Smooth muscle cell (in vitro differentiated cells): ENCODE measurements around the gene SNX7. TPM values are rescaled to one million over a fixed set of nuclear protein-coding genes. Genes with fewer than 3 reads are reported as not detected.

Experiments
- DNase-seq: peaks from one replicate; lab custom pipeline; 2025; ENCODE audit not compliant: unreplicated experiment; lab: John Stamatoyannopoulos, UW
- H2AFZ ChIP-seq: fragments of 200-600 bp; sonication (generic); 2 replicates; pipeline ENCODE4 v1.6.0; 2016; ENCODE audit warnings: antibody characterized with exemption, low read depth, mild to moderate bottlenecking
- H3F3A ChIP-seq: fragments of 200-600 bp; sonication (generic); 2 replicates; pipeline ENCODE4 v1.6.0; 2017; ENCODE audit warnings: antibody characterized with exemption, low read depth
- H3K27ac ChIP-seq: fragments of 200-600 bp; sonication (generic); 2 replicates; pipeline ENCODE4 v1.5.1; 2016; ENCODE audit warnings: low read depth, mild to moderate bottlenecking
- H3K27me3 ChIP-seq: fragments of 200-600 bp; sonication (generic); 2 replicates; pipeline ENCODE4 v1.6.1; 2016; ENCODE audit warnings: low read depth, mild to moderate bottlenecking
- H3K36me3 ChIP-seq: fragments of 200-600 bp; sonication (generic); 2 replicates; pipeline ENCODE4 v1.5.1; 2016; ENCODE audit warnings: low read depth
- H3K4me1 ChIP-seq: fragments of 200-600 bp; sonication (generic); 2 replicates; pipeline ENCODE4 v1.5.1; 2016; ENCODE audit warnings: low read depth
- H3K4me2 ChIP-seq: fragments of 200-600 bp; sonication (generic); 2 replicates; pipeline ENCODE4 v1.6.0; 2016; ENCODE audit warnings: mild to moderate bottlenecking
- H3K4me3 ChIP-seq: fragments of 200-600 bp; sonication (generic); 2 replicates; pipeline ENCODE4 v1.5.1; 2016; ENCODE audit warnings: mild to moderate bottlenecking
- H3K79me2 ChIP-seq: fragments of 200-600 bp; sonication (generic); 2 replicates; pipeline ENCODE4 v1.6.0; 2016; ENCODE audit warnings: low read depth, mild to moderate bottlenecking
- H3K9ac ChIP-seq: fragments of 200-600 bp; sonication (generic); 2 replicates; pipeline ENCODE4 v1.6.0; 2016; ENCODE audit warnings: low read depth
- H3K9me3 ChIP-seq: fragments of 200-600 bp; sonication (generic); replicated peaks from 2 replicates; pipeline ENCODE4 v1.5.1; 2016; ENCODE audit warnings: low read depth
- H4K20me1 ChIP-seq: fragments of 200-600 bp; sonication (generic); 2 replicates; pipeline ENCODE4 v1.6.0; 2016; ENCODE audit warnings: low read depth
- CTCF ChIP-seq: fragments of 200-600 bp; sonication (generic); IDR thresholded peaks from 2 replicates; pipeline ENCODE4 v1.5.1; 2017; ENCODE audit warnings: borderline replicate concordance, mild to moderate bottlenecking, antibody characterized with exemption; ENCODE audit not compliant: insufficient read depth, poor library complexity, severe bottlenecking
- WGBS: methylation state at CpG from one replicate; pipeline ENCODE4 v1.1.7; 2016; ENCODE audit warnings: low lambda C conversion rate; 5-methylcytosine and 5-hydroxymethylcytosine counted together
- polyA plus RNA-seq: library from polyadenylated mRNA; unstranded; fragments of >200 nt; fragmentation: Nextera tagmentation; extraction: Ambion mirVana; gene quantifications from 2 replicates; pipeline ENCODE4 v1.2.1, GENCODE V29; 2016
- total RNA-seq: library from RNA; depleted of rRNA; stranded (reverse); fragments of >200 nt; gene quantifications from 2 replicates; pipeline ENCODE4 v1.2.3, GENCODE V29; 2014

The SNX7 gene
- total and polyA plus RNA-seq, 2 experiments from 2014 or later, result 40.0 to 46.0 TPM

DNA sequence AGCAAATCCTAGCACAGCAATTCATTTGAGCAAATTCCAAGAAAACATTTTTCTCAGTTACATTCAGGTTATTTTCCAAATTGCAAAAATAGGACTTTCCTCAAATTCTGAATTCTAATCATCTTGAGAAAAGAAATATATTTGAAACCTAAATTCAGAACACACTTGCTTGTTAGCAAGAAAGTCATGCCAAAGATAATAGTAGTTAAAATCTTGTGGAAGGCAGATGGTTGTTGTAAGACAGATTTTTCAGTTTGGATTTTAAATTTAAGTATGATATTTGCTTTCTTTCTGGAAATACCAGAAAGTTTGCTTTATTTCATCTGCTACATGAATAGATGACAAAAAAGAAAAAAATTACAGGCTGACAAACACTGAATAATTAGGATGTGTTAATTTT is 29.1 kb downstream of the SNX7 start:
- Histone ChIP-seq H3K9me3 (no peaks in the 10 kb centered on the region), H2AFZ (no peak overlapping the region), H3K36me3 (no peaks in the 10 kb centered on the region), H3K9ac (no peak overlapping the region), H3K4me1 (no peaks in the 10 kb centered on the region), H3K27me3 (no peaks in the 10 kb centered on the region), H3F3A (no peaks in the 10 kb centered on the region), H3K27ac (no peak overlapping the region), H3K79me2 (peaks cover 3% of the 10 kb centered on the region), H3K4me2 (no peak overlapping the region), H3K4me3 (no peak overlapping the region), H4K20me1 (no peaks in the 10 kb centered on the region)
- TF ChIP-seq CTCF, result no peak
- no peak for DNase-seq

DNA sequence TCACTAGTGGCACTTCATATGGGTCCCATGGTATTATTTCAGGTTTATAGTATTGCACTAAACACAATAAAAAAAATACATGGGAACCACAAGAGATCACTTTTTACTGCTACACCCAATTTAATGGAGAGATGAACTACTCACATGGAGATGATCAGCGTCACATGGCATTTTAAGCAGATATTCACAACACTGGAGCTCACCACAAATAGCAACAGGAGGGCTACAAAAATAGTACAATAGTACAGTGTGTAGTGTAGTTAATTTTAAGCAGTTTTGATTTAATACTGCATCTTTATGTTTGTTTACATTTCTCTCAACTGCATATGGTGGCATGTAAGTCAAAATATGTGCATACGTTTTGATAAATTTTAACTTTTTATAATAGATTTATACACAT is 31.0 kb downstream of the SNX7 start:
- no peaks in the 10 kb centered on the region for H4K20me1 ChIP-seq
- DNase-seq, result no peak
- no peaks in the 10 kb centered on the region for H3K79me2 ChIP-seq
- no peaks in the 10 kb centered on the region for H3K36me3 ChIP-seq
- H3K27me3 ChIP-seq, result no peaks in the 10 kb centered on the region
- no peak overlapping the region for H3K4me2 ChIP-seq
- H3F3A ChIP-seq, result no peaks in the 10 kb centered on the region
- no peak overlapping the region for H3K9ac ChIP-seq
- no peaks in the 10 kb centered on the region for H3K4me1 ChIP-seq
- H2AFZ ChIP-seq, result no peak overlapping the region
- H3K4me3 ChIP-seq, result no peak overlapping the region
- H3K9me3 ChIP-seq, result no peaks in the 10 kb centered on the region
- H3K27ac ChIP-seq, result no peak overlapping the region
- no peak for TF ChIP-seq CTCF
- 95% methylated on average over 2 of the region's 2 CpGs for WGBS

DNA sequence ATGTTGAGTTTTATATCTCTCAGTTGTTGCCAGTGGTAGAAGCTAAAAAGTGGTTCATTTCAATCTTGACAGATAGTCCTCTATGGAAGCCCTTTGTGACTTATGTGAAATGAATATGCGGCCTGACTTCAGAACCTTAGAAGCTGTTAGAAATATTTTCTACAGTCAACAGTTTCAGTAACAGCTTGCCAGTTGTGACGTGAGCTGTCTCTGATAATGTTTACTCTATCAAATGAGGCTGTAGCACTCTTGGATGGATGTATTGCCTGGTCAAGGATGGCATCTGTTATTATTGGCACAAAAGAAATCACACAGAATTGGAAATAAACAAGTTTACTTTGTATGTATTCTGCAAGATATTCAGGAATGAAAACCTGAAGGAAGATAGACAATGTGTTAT is 31.9 kb downstream of the SNX7 start:
- no peaks in the 10 kb centered on the region for H3K9me3 ChIP-seq
- no peaks in the 10 kb centered on the region for H3K36me3 ChIP-seq
- no peak for TF ChIP-seq CTCF
- no peak for DNase-seq
- H3K27ac ChIP-seq, result no peak overlapping the region
- no peaks in the 10 kb centered on the region for H3K79me2 ChIP-seq
- H3K4me3 ChIP-seq, result no peak overlapping the region
- no peaks in the 10 kb centered on the region for H4K20me1 ChIP-seq
- H3K27me3 ChIP-seq, result no peaks in the 10 kb centered on the region
- H3K9ac ChIP-seq, result no peak overlapping the region
- H3K4me2 ChIP-seq, result no peak overlapping the region
- H3K4me1 ChIP-seq, result no peaks in the 10 kb centered on the region
- no peaks in the 10 kb centered on the region for H3F3A ChIP-seq
- 98% methylated on average over 2 of the region's 2 CpGs for WGBS
- H2AFZ ChIP-seq, result no peak overlapping the region

DNA sequence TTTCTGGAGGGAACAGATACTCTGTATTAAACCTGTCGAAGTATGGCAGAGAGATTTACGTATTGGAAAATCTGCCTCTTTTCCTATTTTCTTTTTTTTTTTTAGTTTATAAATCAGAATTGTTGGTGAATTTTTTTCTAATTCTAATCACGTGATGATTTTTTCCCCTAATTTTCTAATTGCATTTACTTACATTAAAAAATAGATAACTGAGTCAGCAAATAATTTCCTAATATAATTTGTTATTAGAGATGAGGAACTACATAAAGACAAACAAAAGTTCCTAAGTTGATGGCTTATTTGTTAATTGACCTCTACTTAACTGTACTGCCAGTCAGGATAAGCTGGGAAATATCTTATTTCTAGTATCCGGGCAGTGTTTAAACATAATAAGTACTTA is 34.6 kb downstream of the SNX7 start:
- DNase-seq, result no peak
- H3K36me3 ChIP-seq, result no peaks in the 10 kb centered on the region

More for the DNA sequence above, 34.6 kb downstream of the SNX7 start:
- TF ChIP-seq CTCF, result no peak
- no peak overlapping the region for H3K4me2 ChIP-seq
- no peak overlapping the region for H3K9ac ChIP-seq
- no peaks in the 10 kb centered on the region for H3F3A ChIP-seq
- no peaks in the 10 kb centered on the region for H3K9me3 ChIP-seq
- H3K27me3 ChIP-seq, result no peaks in the 10 kb centered on the region
- 96% methylated on average over 4 of the region's 4 CpGs for WGBS
- H3K4me3 ChIP-seq, result no peak overlapping the region
- no peaks in the 10 kb centered on the region for H3K4me1 ChIP-seq
- no peak overlapping the region for H2AFZ ChIP-seq
- H3K27ac ChIP-seq, result no peak overlapping the region
- H4K20me1 ChIP-seq, result no peaks in the 10 kb centered on the region
- H3K79me2 ChIP-seq, result no peaks in the 10 kb centered on the region
